DND-41 (cell line): ENCODE data around the gene KATNA1.

Source experiments
- ATAC-seq: fragments of 200-7000 bp; cut with Tn5 transposase; 3 replicates; pipeline ENCODE4 v1.9.1; 2021; ENCODE audit warnings: low read depth; ENCODE audit not compliant: insufficient read depth
- DNase-seq: peaks from one replicate; pipeline ENCODE4 v3.0.0-alpha.2; 2020
- H2AFZ ChIP-seq: 2 replicates; pipeline ENCODE4 v1.6.0; 2012; ENCODE audit warnings: low read depth, low read length
- H3K27ac ChIP-seq: 2 replicates; pipeline ENCODE4 v1.5.1; 2012; ENCODE audit warnings: low read length, inconsistent platforms
- H3K27me3 ChIP-seq: fragments of 200-600 bp; sonication (generic); 2 replicates; pipeline ENCODE4 v1.6.0; 2012; ENCODE audit warnings: low read length, mild to moderate bottlenecking, inconsistent platforms; ENCODE audit not compliant: insufficient read depth, poor library complexity
- H3K36me3 ChIP-seq: 2 replicates; pipeline ENCODE4 v1.5.1; 2012; ENCODE audit warnings: low read length, inconsistent platforms; ENCODE audit not compliant: insufficient read depth
- H3K4me1 ChIP-seq: 2 replicates; pipeline ENCODE4 v1.5.1; 2012; ENCODE audit warnings: mild to moderate bottlenecking, low read length; ENCODE audit not compliant: insufficient read depth
- H3K4me2 ChIP-seq: 2 replicates; pipeline ENCODE4 v1.6.0; 2012; ENCODE audit warnings: mild to moderate bottlenecking, moderate library complexity, low read length, inconsistent platforms; ENCODE audit not compliant: insufficient read depth
- H3K4me3 ChIP-seq, 2 experiments: fragments of 200-600 bp in 1 of 2; shearing (Covaris generic) in 1 of 2; 2 replicates each; pipeline ENCODE4 v1.5.1; 2012 to 2016; ENCODE audit warnings: inconsistent platforms in 2 of 2, low read length in 2 of 2, mild to moderate bottlenecking in 2 of 2, low read depth in 1 of 2, moderate library complexity in 1 of 2
- H3K79me2 ChIP-seq: 2 replicates; pipeline ENCODE4 v1.6.0; 2012; ENCODE audit warnings: low read length, inconsistent platforms; ENCODE audit not compliant: insufficient read depth
- H3K9ac ChIP-seq: 2 replicates; pipeline ENCODE4 v1.6.0; 2012; ENCODE audit warnings: low read depth, mild to moderate bottlenecking, inconsistent platforms, low read length, moderate library complexity
- H3K9me3 ChIP-seq: 2 replicates; pipeline ENCODE4 v1.5.1; 2012; ENCODE audit warnings: low read length, moderate library complexity, mild to moderate bottlenecking, inconsistent platforms; ENCODE audit not compliant: insufficient read depth, severe bottlenecking
- H4K20me1 ChIP-seq: 2 replicates; pipeline ENCODE4 v1.6.0; 2012; ENCODE audit warnings: low read length; ENCODE audit not compliant: insufficient read depth
- EZH2 ChIP-seq: IDR thresholded peaks from 3 replicates; pipeline ENCODE4 v1.6.1; 2012; ENCODE audit warnings: borderline replicate concordance, low read depth, mild to moderate bottlenecking, moderate library complexity, low read length, inconsistent platforms; ENCODE audit not compliant: severe bottlenecking
- TF ChIP-seq, protein P1 (sequence below): IDR thresholded peaks from 2 replicates; pipeline ENCODE4 v1.5.1; 2012; ENCODE audit warnings: borderline replicate concordance, low read length, moderate library complexity, mild to moderate bottlenecking; ENCODE audit not compliant: poor library complexity, severe bottlenecking; ENCODE audit errors: extremely low read depth

The KATNA1 gene

DNA sequence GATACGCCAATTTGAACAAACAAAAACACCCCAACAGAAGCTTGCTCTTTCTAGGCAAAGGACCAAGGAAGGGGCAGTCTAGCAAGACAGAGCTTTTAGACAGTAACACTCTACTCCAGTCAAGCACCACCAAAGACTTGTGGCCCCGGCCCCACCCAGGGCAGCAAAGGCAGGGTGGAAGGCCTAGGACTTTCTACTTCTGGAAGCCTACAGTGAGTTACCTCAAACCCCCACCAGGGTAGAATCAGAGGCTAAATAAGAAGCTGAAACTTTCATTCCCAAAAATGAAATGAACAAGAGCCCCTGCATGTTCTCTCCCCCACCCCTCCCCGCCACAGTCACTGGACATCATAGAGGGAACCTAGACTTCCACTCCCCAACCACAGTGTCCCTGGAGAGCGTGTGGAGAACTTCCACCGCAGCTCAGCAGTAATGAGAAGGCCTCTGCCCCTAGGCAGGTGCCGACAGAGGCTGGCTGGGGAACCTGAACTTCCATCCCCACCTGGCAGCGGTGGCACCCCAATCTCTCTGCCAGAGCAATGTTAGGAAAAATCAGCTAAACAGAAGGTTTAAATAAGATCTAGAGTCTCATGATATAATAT, 40.0 kb downstream of the KATNA1 start:
- no peak for TF ChIP-seq EZH2
- TF ChIP-seq, protein P1, sequence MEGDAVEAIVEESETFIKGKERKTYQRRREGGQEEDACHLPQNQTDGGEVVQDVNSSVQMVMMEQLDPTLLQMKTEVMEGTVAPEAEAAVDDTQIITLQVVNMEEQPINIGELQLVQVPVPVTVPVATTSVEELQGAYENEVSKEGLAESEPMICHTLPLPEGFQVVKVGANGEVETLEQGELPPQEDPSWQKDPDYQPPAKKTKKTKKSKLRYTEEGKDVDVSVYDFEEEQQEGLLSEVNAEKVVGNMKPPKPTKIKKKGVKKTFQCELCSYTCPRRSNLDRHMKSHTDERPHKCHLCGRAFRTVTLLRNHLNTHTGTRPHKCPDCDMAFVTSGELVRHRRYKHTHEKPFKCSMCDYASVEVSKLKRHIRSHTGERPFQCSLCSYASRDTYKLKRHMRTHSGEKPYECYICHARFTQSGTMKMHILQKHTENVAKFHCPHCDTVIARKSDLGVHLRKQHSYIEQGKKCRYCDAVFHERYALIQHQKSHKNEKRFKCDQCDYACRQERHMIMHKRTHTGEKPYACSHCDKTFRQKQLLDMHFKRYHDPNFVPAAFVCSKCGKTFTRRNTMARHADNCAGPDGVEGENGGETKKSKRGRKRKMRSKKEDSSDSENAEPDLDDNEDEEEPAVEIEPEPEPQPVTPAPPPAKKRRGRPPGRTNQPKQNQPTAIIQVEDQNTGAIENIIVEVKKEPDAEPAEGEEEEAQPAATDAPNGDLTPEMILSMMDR, result no peak
- H3K4me3 ChIP-seq, result no peak overlapping the region
- H3K4me1 ChIP-seq, result no peaks in the 10 kb centered on the region
- no peaks in the 10 kb centered on the region for H3K27me3 ChIP-seq
- no peaks in the 10 kb centered on the region for H3K9me3 ChIP-seq
- H3K79me2 ChIP-seq, result peaks cover 27% of the 10 kb centered on the region
- ATAC-seq (no peak), DNase-seq (no peak)
- no peaks in the 10 kb centered on the region; the same call in 1 of the 2 replicates for H4K20me1 ChIP-seq
- H3K36me3 ChIP-seq, result peaks cover 35% of the 10 kb centered on the region
- no peak overlapping the region for H3K27ac ChIP-seq
- H3K9ac ChIP-seq, result no peak overlapping the region
- H2AFZ ChIP-seq, result no peak overlapping the region
- H3K4me2 ChIP-seq, result no peak overlapping the region

DNA sequence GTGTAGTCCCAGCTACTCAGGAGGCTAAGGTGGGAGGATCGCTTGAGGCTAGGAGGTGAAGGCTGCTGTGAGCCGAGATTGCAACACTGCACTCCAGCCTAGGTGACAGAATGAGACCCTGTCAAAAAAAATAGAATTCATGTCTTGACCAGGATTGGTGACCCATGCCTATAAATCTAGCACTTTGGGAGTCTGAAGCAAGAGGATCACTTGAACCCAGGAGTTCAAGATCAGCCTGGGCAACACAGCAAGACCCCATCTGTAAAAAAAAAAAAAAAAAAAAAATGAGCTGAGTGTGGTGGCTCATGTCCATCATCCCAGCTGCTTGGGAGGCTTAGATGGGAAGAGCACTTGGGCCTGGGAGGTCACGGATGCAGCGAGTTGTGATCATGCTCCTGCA, 48.0 kb downstream of the KATNA1 start:
- peaks cover 70% of the 10 kb centered on the region for H3K36me3 ChIP-seq
- H3K27me3 ChIP-seq, result no peaks in the 10 kb centered on the region
- no peak overlapping the region for H3K27ac ChIP-seq
- no peaks in the 10 kb centered on the region for H4K20me1 ChIP-seq
- H3K4me1 ChIP-seq, result no peaks in the 10 kb centered on the region
- no peak for TF ChIP-seq EZH2
- TF ChIP-seq, protein P1, result no peak
- DNase-seq (no peak), ATAC-seq (no peak)
- no peak overlapping the region for H3K9ac ChIP-seq
- no peak overlapping the region for H3K4me2 ChIP-seq
- no peak overlapping the region for H2AFZ ChIP-seq
- no peaks in the 10 kb centered on the region for H3K79me2 ChIP-seq
- H3K4me3 ChIP-seq, result no peak overlapping the region
- no peaks in the 10 kb centered on the region for H3K9me3 ChIP-seq

DNA sequence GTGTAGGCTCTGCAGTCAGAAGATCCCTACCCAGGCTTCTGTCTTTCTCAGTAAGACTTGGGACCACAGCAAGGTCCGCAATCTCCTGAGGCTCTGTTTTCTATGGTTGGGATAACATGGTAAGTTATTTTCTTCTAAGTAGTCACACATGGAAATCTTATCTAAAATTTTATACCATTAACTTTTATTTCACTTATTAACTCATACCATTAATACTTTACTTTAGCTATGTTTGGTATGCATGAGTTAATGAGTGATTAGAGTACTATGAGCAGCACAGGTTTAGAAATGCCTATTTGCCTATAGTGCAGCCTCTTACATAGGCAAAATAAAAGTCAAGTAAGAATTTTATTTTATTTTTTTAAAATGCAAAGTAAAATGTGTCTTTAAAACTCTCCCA, 55.1 kb downstream of the KATNA1 start:
- ATAC-seq (no peak), DNase-seq (no peak)
- H3K4me2 ChIP-seq, result no peak overlapping the region
- H2AFZ ChIP-seq, result no peak overlapping the region
- H3K79me2 ChIP-seq, result no peaks in the 10 kb centered on the region
- no peaks in the 10 kb centered on the region for H3K4me1 ChIP-seq
- no peak overlapping the region for H3K9ac ChIP-seq
- no peak overlapping the region for H3K27ac ChIP-seq
- H3K9me3 ChIP-seq, result no peaks in the 10 kb centered on the region
- H3K27me3 ChIP-seq, result no peaks in the 10 kb centered on the region
- TF ChIP-seq, protein P1, result no peak
- TF ChIP-seq EZH2, result no peak
- no peaks in the 10 kb centered on the region for H4K20me1 ChIP-seq
- peaks cover 83% of the 10 kb centered on the region for H3K36me3 ChIP-seq
- no peak overlapping the region for H3K4me3 ChIP-seq
